ENCODE measurements around the gene CHCHD6. TPM values are rescaled to one million over a fixed set of nuclear protein-coding genes. Genes with fewer than 3 reads are reported as not detected.

CHCHD6 gene
- total RNA-seq, 3 donors from 2014 or later, result 5.9 to 9.8 (median 6.5) TPM

- no peak overlapping the region for H3K4me3 ChIP-seq
- H3K9me3 ChIP-seq, result no peaks in the 10 kb centered on the region
- intact Hi-C loops (cut with DNase I, micrococcal nuclease), result no loop called here
- TF ChIP-seq, protein P1, sequence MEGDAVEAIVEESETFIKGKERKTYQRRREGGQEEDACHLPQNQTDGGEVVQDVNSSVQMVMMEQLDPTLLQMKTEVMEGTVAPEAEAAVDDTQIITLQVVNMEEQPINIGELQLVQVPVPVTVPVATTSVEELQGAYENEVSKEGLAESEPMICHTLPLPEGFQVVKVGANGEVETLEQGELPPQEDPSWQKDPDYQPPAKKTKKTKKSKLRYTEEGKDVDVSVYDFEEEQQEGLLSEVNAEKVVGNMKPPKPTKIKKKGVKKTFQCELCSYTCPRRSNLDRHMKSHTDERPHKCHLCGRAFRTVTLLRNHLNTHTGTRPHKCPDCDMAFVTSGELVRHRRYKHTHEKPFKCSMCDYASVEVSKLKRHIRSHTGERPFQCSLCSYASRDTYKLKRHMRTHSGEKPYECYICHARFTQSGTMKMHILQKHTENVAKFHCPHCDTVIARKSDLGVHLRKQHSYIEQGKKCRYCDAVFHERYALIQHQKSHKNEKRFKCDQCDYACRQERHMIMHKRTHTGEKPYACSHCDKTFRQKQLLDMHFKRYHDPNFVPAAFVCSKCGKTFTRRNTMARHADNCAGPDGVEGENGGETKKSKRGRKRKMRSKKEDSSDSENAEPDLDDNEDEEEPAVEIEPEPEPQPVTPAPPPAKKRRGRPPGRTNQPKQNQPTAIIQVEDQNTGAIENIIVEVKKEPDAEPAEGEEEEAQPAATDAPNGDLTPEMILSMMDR (IDR thresholded peaks at IDR 0.05), result no peak
- H3K36me3 ChIP-seq (ENCODE audit: low read depth), result no peaks in the 10 kb centered on the region
- DNase-seq, result no peak
- ATAC-seq, result no peak
- no peaks in the 10 kb centered on the region for H3K4me1 ChIP-seq (ENCODE audit: low read depth)
Observed at GRCh38 chr3:126962756-126963155, 258.7 kb downstream of the CHCHD6 start.

DNA sequence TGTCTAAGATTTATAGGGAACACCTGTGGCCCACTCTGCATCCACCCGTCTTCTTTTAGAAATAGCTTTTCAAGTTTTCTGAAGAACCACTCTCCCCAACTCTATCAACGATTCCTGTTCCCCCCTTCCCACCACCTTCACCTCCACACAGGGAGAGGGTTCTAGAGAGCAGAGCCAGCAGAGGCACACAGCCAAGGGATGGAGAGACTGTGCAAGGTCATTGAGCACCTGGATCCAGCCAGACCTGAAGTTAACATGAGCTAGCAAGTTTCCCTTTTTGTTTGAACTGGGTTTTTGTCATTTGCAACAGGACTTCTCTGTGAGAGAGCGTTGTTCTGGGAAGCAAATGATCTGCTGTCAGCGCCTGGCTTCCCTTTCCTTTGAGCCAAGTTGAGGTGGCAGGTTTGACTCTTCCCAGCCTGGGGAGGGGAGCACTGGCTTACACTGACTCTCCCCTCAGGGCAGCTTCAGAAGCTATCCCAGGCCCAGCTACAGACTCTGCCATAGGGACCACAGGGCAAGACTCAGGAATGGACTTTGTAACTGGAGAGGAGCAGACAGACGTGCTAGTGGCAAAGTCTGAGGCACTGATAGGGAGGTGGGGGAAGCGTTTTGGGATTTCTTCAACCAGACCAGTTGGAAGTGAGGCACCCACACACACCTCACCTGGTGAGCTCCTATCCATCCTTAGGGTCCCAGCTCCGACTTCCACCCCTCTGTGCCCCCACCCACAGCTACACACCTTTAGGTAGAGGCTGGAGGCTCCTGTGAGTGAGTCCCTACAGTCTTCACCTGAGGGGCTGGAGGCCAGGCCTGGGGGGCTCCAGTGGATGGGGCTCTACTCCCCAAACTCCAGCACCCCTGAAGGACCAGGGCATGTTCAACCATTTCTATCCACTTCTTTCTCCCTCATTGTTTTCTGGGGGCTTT, 259.5 kb downstream of the CHCHD6 start:
- peak in 1 of 3 donors; percentile 5 for DNase-seq
- Histone ChIP-seq H3K36me3 (ENCODE audit: low read depth) (no peaks in the 10 kb centered on the region), H3K9me3 (no peaks in the 10 kb centered on the region), H3K4me1 (ENCODE audit: low read depth) (no peaks in the 10 kb centered on the region), H3K4me3 (no peak overlapping the region)
- TF ChIP-seq, protein P1 (IDR thresholded peaks at IDR 0.05), result no peak
- intact Hi-C loops (cut with DNase I, micrococcal nuclease), result no loop called here
- no peak for ATAC-seq

DNA sequence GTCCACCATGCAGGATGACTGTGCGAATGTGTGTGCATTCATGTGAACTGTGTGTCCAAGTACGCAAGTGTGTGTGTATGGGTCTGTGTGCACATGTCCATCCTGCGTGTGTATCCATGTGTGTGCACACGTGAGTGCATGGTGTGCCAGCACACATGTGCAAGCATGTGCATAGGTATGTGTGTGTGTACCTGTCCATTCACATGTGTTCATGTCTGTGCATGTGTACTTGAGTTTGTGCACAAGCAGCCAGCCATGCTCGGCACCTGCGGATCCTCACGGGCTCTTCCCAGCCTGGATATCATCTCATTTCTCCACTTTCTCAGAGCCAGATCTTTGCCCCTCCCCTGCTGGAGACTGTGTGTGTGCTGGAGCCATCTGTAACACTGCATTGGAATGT, 260.2 kb downstream of the CHCHD6 start:
- no peaks in the 10 kb centered on the region for H3K4me1 ChIP-seq (ENCODE audit: low read depth)
- intact Hi-C loops (cut with DNase I, micrococcal nuclease), result no loop called here

GRCh38 chr3:126964950-126965349, 260.9 kb downstream of the CHCHD6 start:
- no peaks in the 10 kb centered on the region for H3K4me1 ChIP-seq (ENCODE audit: low read depth)
- intact Hi-C loops (cut with DNase I, micrococcal nuclease), result no loop called here
- H3K36me3 ChIP-seq (ENCODE audit: low read depth), result no peaks in the 10 kb centered on the region
- ATAC-seq, result no peak
- TF ChIP-seq, protein P1 (IDR thresholded peaks at IDR 0.05), result no peak
- no peak overlapping the region for H3K4me3 ChIP-seq
- peak in 1 of 3 donors; percentile 10 for DNase-seq
- H3K9me3 ChIP-seq, result no peaks in the 10 kb centered on the region

More for the DNA sequence above, 260.2 kb downstream of the CHCHD6 start:
- Histone ChIP-seq H3K4me3 (no peak overlapping the region), H3K9me3 (no peaks in the 10 kb centered on the region), H3K36me3 (ENCODE audit: low read depth) (no peaks in the 10 kb centered on the region)
- no peak for ATAC-seq
- TF ChIP-seq, protein P1 (IDR thresholded peaks at IDR 0.05), result no peak
- peak in 1 of 3 donors; percentile 8 for DNase-seq

GRCh38 chr3:126965526-126966080, 261.6 kb downstream of the CHCHD6 start:
- TF ChIP-seq, protein P1 (IDR thresholded peaks at IDR 0.05), result no peak
- no peaks in the 10 kb centered on the region for H3K36me3 ChIP-seq (ENCODE audit: low read depth)
- H3K9me3 ChIP-seq, result no peaks in the 10 kb centered on the region
- DNase-seq (peak in 1 of 3 donors; percentile 15), ATAC-seq (no peak)
- no peak overlapping the region for H3K4me3 ChIP-seq
- intact Hi-C loops (cut with DNase I, micrococcal nuclease), result no loop called here
- no peaks in the 10 kb centered on the region for H3K4me1 ChIP-seq (ENCODE audit: low read depth)
